Activated naive CD8-positive, alpha-beta T cell treated with anti-CD3 and anti-CD28 coated beads, Interleukin-2, amount 50 U/mL, for 16 hours (primary cell): ENCODE measurements around the gene LDLRAD3.
"Not testable (repeated sequence)": the region's sequence is repeated elsewhere in the genome, so short reads cannot be mapped to it uniquely, and the experiment has no call there.

Source experiments
- DNase-seq: peaks from one replicate; pipeline ENCODE4 v3.0.0-alpha.2; 2020; ENCODE audit warnings: low read depth, low spot score

Gene LDLRAD3

GRCh38 chr11:35994421-35994820 lies 50.6 kb downstream of the LDLRAD3 start:
- no peak for DNase-seq

- no peak for DNase-seq
Observed at GRCh38 chr11:35995681-35996271, 51.9 kb downstream of the LDLRAD3 start.

- no peak for DNase-seq
Observed at GRCh38 chr11:35997902-35998520, 54.1 kb downstream of the LDLRAD3 start.

GRCh38 chr11:35998634-35999033 lies 54.8 kb downstream of the LDLRAD3 start:
- no peak for DNase-seq

GRCh38 chr11:36000616-36001190 lies 56.8 kb downstream of the LDLRAD3 start:
- no peak for DNase-seq

- no peak for DNase-seq
Observed at GRCh38 chr11:36002196-36002595, 58.3 kb downstream of the LDLRAD3 start.

- DNase-seq, result no peak
Observed at GRCh38 chr11:36002796-36003195, 58.9 kb downstream of the LDLRAD3 start.

GRCh38 chr11:36006556-36006955 lies 62.7 kb downstream of the LDLRAD3 start:
- no peak for DNase-seq

GRCh38 chr11:36007127-36007655 lies 63.3 kb downstream of the LDLRAD3 start:
- no peak for DNase-seq

GRCh38 chr11:36008584-36008983 lies 64.7 kb downstream of the LDLRAD3 start:
- no peak for DNase-seq

GRCh38 chr11:36009473-36009872 lies 65.6 kb downstream of the LDLRAD3 start:
- DNase-seq, result no peak

- DNase-seq, result no peak
Observed at GRCh38 chr11:36010010-36010740, 66.3 kb downstream of the LDLRAD3 start.

- DNase-seq, result no peak
Observed at GRCh38 chr11:36011574-36011973, 67.7 kb downstream of the LDLRAD3 start.

- no peak for DNase-seq
Observed at GRCh38 chr11:36012455-36012854, 68.6 kb downstream of the LDLRAD3 start.

GRCh38 chr11:36012979-36013378 lies 69.1 kb downstream of the LDLRAD3 start:
- no peak for DNase-seq

GRCh38 chr11:36013446-36013845 lies 69.6 kb downstream of the LDLRAD3 start:
- not testable (repeated sequence) for DNase-seq

GRCh38 chr11:36013950-36014897 lies 70.4 kb downstream of the LDLRAD3 start:
- no peak for DNase-seq

GRCh38 chr11:36014898-36015665 lies 71.2 kb downstream of the LDLRAD3 start:
- DNase-seq, result no peak

GRCh38 chr11:36015799-36016198 lies 71.9 kb downstream of the LDLRAD3 start:
- no peak for DNase-seq

GRCh38 chr11:36016263-36016662 lies 72.4 kb downstream of the LDLRAD3 start:
- no peak for DNase-seq
